Calu3 (cell line): ENCODE data around the gene MINDY4B. TPM values are rescaled to one million over a fixed set of nuclear protein-coding genes. Genes with fewer than 3 reads are reported as not detected.

ENCODE experiments used
- BruUV-seq: library from RNA; stranded (reverse); fragments of 400-500 nt; replicated peaks from 2 replicates; lab custom pipeline; 2021; lab: Mats Ljungman, UMichigan
- CTCF ChIA-PET: fragments of 300-600 bp; sonication (Branson Sonifier 250); formaldehyde crosslinking; loops from one replicate; lab custom pipeline; 2022; ENCODE audit warnings: antibody characterized with exemption; lab: Charles Lee
- DNase-seq: peaks from one replicate; pipeline ENCODE4 v3.0.0; 2022
- H3K27ac Mint-ChIP-seq: one replicate; pipeline ENCODE4 v1.8.0; 2022; ENCODE audit warnings: mixed read lengths; ENCODE audit not compliant: unreplicated experiment
- H3K27me3 Mint-ChIP-seq: one replicate; pipeline ENCODE4 v1.8.0; 2022; ENCODE audit warnings: mixed read lengths; ENCODE audit not compliant: unreplicated experiment
- H3K36me3 Mint-ChIP-seq: one replicate; pipeline ENCODE4 v1.8.0; 2022; ENCODE audit warnings: mild to moderate bottlenecking, moderate library complexity, mixed read lengths; ENCODE audit not compliant: insufficient read depth, unreplicated experiment
- H3K4me1 Mint-ChIP-seq: one replicate; pipeline ENCODE4 v1.8.0; 2022; ENCODE audit warnings: mild to moderate bottlenecking, low read depth, mixed read lengths; ENCODE audit not compliant: unreplicated experiment
- H3K4me3 Mint-ChIP-seq: one replicate; pipeline ENCODE4 v1.8.0; 2022; ENCODE audit warnings: mild to moderate bottlenecking, low read depth, moderate library complexity, mixed read lengths; ENCODE audit not compliant: unreplicated experiment
- H3K9me3 Mint-ChIP-seq: one replicate; pipeline ENCODE4 v1.8.0; 2022; ENCODE audit warnings: low read depth, mixed read lengths; ENCODE audit not compliant: unreplicated experiment
- CTCF ChIP-seq: fragments of 200-600 bp; IDR thresholded peaks from one replicate; pipeline ENCODE4 v1.8.0; 2022; ENCODE audit warnings: antibody characterized with exemption; ENCODE audit not compliant: unreplicated experiment
- intact Hi-C: fragments of 100-400 bp; cut with micrococcal nuclease; formaldehyde crosslinking; loops from one replicate; pipeline ENCODE4 v1.10.0; 2022; ENCODE audit not compliant: unreplicated experiment
- total RNA-seq: library from RNA; stranded (reverse); gene quantifications from 2 replicates; pipeline ENCODE4 v1.2.3, GENCODE V29; 2022

MINDY4B gene
- total RNA-seq, 1 experiment from 2014 or later: not detected

DNA sequence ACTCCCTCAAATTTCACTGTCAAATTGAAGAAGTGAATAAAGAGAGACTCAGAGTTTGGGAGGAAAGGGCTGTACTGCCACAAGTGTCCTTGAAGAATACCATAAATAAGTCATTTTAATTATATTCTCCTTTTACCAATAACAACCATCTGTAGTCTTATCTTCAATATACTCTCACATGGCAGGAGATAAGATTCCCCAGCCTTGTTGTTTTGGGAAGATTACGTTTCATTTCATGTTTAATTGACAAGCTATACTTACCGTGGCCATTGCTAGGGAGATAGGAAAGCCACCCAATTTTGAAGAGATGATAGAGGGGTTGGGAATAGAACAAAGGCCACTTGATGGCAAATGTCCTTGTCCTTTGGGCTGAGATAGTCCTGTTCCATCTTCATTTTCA, 2.3 kb downstream of the MINDY4B start:
- no peak for TF ChIP-seq CTCF
- CTCF ChIA-PET: no interaction called here
- H3K36me3 Mint-ChIP-seq: no peaks in the 10 kb centered on the region
- BruUV-seq: no TSS peak
- peaks cover 100% of the 10 kb centered on the region for H3K27me3 Mint-ChIP-seq
- no peak for DNase-seq
- no peak overlapping the region for H3K4me3 Mint-ChIP-seq
- intact Hi-C loops: no loop called here
- H3K4me1 Mint-ChIP-seq: no peaks in the 10 kb centered on the region
- no peak overlapping the region for H3K27ac Mint-ChIP-seq
- no peaks in the 10 kb centered on the region for H3K9me3 Mint-ChIP-seq

- CTCF ChIA-PET: interaction anchor here (0.7 kb wide), 1 partner anchor 10 kb away, joined by 3 read pairs; no protein-coding TSS in a partner anchor
- intact Hi-C loops: no loop called here
- no peak for DNase-seq
- no peaks in the 10 kb centered on the region for H3K9me3 Mint-ChIP-seq
- H3K27ac Mint-ChIP-seq: no peak overlapping the region
- no TSS peak for BruUV-seq
- H3K36me3 Mint-ChIP-seq: no peaks in the 10 kb centered on the region
- H3K27me3 Mint-ChIP-seq: peaks cover 100% of the 10 kb centered on the region
- no peaks in the 10 kb centered on the region for H3K4me1 Mint-ChIP-seq
- no peak overlapping the region for H3K4me3 Mint-ChIP-seq
- no peak for TF ChIP-seq CTCF
These were observed 3.4 kb downstream of the MINDY4B start for GRCh38 chr3:150901793-150902192.

DNA sequence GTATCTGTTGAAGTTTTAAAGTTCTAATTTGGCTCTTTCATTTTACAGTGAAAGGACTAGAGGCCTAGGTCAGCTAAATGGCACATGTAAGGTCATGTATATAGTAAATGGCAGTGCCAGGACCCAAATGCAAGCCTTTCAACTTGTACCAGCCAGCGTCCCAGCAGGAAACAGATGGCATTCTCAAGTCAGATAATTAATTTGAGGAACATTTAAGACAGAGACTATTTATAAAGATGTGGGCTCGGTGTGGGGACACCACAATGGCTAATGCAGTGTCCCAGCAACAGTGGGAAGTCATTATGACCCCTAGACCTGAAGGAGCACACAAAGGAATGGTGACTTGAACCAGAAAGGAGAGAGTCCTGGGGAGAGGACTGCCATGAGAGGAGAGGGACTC, 6.1 kb downstream of the MINDY4B start:
- DNase-seq: no peak
- Mint-ChIP-seq H3K4me3 (no peak overlapping the region), H3K36me3 (no peaks in the 10 kb centered on the region), H3K27ac (no peak overlapping the region), H3K27me3 (peaks cover 100% of the 10 kb centered on the region), H3K9me3 (no peaks in the 10 kb centered on the region), H3K4me1 (no peaks in the 10 kb centered on the region)
- intact Hi-C loops: no loop called here
- CTCF ChIA-PET: no interaction called here
- TF ChIP-seq CTCF: no peak
- no TSS peak for BruUV-seq

- TF ChIP-seq CTCF: no peak
- intact Hi-C loops: no loop called here
- Mint-ChIP-seq H3K27me3 (peaks cover 94% of the 10 kb centered on the region), H3K4me1 (no peaks in the 10 kb centered on the region), H3K9me3 (no peaks in the 10 kb centered on the region), H3K36me3 (no peaks in the 10 kb centered on the region), H3K27ac (no peak overlapping the region), H3K4me3 (no peak overlapping the region)
- BruUV-seq: no TSS peak
- DNase-seq: no peak
- CTCF ChIA-PET: interaction anchor here (1.1 kb wide), 1 partner anchor 59 kb away, joined by 3 read pairs; no protein-coding TSS in a partner anchor
These were observed 7.0 kb downstream of the MINDY4B start for GRCh38 chr3:150898046-150898754.
